Renal cortex interstitium (tissue), 11 donors: ENCODE measurements around the gene CASP12. TPM values are rescaled to one million over a fixed set of nuclear protein-coding genes. Genes with fewer than 3 reads are reported as not detected.
A peak's percentile ranks its signal among the peaks of the same experiment; 100 is the strongest.

Experiments used
- DNase-seq, 11 donors: peaks; one replicate each; pipeline ENCODE4 v3.0.0-alpha.2; 2013; ENCODE audit warnings: low read depth in 9 of 11, low spot score in 4 of 11; ENCODE audit errors: extremely low read depth in 1 of 11
- polyA plus RNA-seq, 3 donors: library from polyadenylated mRNA; unstranded; fragments of 120-200 nt; gene quantifications; one replicate each; pipeline ENCODE4 v1.2.1, GENCODE V29; 2013; ENCODE audit not compliant: insufficient read length in 3 of 3

Gene CASP12
- polyA plus RNA-seq, 3 donors = 0.58 to 0.69 (median 0.62) TPM

- no peak for DNase-seq
These were observed 2.6 kb downstream of the CASP12 start for GRCh38 chr11:104895634-104896033.

- DNase-seq = no peak
These were observed 4.4 kb downstream of the CASP12 start for GRCh38 chr11:104893876-104894275.

DNA sequence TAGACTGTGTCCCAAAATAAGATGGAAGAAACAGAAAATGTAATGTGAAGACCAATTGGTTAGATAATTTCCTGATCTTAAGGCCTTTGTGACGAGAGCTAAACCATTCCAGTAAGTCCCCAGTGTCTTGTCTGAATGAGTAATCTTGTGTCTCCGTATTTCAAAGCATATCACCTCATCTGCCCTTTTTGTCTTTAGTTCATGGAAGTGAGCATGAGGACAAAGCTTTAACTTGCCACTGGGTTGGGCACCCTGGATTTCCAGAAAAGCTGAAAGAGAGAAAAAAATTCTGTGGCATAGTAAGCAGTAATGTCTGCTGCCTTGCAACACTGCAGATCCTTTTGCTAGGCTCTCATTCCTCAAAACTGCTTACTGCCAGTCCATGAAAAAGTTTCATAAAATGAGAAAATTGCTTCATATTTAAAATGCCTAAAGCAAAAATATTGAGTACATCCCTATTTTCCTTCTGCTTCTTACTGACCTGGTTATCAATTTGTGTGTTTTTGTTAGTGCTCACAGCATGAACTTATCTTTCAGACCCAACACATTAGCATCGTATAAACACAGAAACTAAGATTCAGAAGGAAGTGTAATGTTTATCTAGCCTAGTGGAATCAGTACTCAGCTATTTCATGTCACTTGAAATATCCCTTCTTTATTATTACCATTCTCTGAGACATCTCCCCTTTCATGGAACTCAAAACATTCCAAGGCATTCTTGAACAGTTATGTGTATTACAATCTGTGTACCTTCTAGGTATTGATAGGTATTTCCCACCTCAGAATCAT lies 5.3 kb downstream of the CASP12 start:
- no peak for DNase-seq

- DNase-seq = no peak
These were observed 7.1 kb downstream of the CASP12 start for GRCh38 chr11:104891135-104891534.

DNA sequence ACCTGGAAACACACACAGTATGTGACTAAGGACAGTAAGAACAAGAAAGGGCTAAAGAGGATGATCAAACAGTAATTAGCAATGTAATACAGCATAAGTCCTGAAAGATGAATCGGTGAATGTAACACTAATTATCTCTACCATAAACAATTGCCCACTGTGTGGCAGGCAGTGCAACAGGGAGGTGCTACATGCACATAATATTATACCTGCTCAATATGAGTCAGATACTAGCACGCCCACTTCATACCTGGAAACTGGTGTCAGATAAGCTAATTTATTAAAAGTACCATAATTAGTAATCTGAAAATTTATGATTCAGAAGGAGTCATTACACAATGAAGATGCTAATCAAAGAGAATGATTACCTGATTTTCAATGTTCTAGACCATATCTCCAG lies 14.9 kb downstream of the CASP12 start:
- no peak for DNase-seq

DNA sequence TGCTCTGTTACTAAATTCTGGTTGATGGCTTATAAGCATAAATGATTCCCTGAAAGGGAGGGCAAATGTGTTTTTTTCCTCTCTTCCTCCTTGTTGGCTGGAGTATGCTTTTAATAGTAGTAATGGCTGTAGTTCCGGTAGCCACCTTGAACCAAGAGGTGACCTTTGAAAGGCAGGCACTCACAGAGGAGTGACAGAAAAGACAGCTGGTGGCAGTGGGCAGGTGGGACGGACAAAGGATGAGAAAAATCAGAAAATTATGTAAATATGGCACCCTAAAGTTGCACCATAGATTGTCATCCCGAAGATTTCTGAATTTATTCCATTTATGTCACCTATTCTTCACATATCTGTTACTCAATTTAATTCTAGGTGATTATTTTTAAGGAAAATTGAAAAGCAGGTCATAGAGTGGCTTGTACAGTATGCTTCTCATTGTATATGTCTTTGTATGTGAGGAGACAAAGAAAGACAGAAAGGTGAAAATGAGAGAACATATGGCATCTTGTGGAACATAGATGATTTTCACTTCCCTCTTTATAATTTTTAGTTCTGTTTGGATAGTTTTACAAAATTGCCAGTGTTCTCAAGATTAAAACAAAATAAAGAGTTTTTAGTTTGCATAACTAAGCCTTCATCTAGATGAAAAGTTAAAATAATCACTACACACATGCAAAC lies 17.0 kb downstream of the CASP12 start:
- no peak for DNase-seq

DNA sequence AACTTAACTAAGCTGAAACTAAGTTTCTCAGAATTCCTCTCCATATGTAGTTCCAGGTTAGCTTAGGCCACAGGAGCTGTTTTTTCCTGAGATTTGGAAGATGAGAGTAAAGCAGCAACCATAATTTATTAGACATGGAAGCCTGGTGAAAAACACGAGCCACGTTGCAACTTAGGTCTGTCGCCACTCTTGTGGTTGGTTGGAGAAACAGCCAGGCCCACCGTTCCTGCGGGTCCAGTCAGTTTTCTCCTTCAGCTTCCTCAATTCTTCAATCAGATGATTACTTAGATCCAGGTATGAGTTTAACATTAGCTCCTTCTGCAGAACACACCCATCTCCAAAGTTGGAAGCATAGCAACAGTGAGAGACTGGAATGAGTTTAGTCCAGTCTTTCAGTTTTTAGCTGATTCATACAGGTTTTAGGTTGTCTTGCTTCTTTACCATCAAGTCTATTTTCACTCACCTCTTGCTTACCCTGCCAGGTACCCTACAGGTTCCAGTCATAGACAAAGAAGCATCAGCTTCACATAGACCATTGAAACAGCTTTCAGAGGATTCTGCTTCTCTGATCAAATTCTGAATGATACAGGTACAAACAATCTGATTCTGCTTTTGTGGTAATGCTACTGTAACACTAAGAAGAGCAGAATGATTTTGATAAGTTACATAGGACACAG lies 18.6 kb downstream of the CASP12 start:
- no peak for DNase-seq

DNA sequence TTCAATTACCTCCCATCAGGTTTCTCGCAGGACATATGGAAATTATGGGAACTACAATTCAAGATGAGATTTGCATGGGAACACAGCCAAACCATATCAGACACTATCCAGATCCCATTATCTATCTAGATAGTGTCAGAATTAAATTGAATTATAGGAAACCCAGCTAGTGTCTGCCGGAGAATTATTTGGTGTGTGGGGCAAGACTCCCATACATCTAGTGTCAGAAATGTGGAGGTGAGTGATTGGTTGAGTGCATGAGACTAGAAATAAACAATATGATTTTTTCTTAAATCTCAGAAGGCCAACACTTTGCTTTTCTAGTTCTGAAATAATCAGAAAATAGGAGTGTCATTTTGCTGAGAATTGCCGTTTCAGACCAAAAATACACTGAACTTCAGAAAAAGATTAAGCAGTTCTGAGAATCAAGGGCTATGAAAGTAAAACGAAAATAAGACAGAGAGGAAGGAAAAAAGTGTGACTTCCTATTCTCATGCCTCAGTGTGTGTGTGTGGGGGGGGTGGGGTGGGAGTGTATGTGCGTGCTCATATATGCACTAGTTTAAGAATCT lies 21.3 kb downstream of the CASP12 start:
- DNase-seq = no peak

- no peak for DNase-seq
These were observed 21.9 kb downstream of the CASP12 start for GRCh38 chr11:104876324-104876723.

DNA sequence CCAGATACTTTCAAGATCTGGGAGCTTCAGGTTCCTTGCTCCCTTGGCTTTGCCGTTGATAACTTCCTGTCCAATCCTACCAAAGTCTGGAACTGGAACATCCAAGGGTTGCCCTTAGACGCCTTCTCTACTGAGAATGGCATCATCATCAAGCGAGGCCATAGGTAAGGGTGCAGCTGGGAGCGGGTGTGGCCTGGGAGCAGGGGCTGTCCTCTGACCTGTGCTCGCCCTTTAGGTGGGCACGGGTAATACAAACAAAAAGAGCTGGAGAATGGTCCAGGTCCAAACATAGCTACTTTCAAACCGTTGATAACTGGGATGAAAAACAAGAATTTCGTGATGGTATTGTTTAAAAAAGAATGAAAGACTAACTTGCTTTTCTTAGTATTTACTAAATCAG lies 25.0 kb downstream of the CASP12 start:
- no peak for DNase-seq

GRCh38 chr11:104872393-104872792 lies 25.9 kb downstream of the CASP12 start:
- no peak for DNase-seq

GRCh38 chr11:104870910-104871309 lies 27.4 kb downstream of the CASP12 start:
- no peak for DNase-seq

- DNase-seq = no peak
These were observed 31.4 kb downstream of the CASP12 start for GRCh38 chr11:104866815-104867214.

DNA sequence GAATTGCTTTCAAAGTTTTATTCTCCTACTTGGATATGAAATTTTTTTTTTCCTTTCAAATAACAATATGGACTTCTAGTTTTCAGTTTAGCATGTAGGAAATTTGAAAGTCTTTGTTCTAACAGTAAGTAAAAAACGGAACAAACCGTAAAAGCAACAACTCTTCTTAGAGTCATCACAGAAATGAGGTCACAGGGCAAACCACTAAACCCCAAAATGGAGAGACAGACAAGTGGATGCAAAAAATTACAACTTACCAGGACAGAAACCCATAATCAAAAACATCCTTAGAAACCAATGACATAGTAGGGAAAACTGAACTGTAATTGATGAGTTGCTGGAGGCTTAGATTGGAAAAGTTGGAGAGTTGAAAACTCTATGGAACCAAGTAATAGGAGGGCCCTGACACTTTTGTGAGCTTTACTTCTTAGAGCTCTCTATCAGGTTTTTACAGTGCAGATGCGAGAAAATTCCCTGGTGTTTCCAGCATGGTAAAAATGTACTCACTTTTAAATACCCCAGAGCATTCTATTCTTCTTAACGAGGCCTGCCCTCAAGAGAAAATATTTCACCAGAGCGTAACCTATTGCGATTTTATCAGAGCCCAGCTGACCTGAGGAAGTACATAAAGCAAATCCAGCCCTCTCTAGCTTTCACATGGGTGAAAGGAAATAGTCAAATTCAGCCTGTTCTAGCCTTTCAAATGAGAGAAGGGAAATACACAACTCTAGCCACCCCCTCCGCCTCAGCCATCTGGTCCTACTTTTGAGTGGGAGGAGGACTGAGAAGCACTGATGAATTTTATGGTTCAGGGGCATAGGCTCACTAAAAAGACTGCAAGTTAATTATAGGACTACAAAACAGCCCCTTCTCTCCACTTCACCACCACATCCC lies 39.1 kb downstream of the CASP12 start:
- DNase-seq = peak in 8 of 11 donors; percentile 6 to 50 (median 20)

DNA sequence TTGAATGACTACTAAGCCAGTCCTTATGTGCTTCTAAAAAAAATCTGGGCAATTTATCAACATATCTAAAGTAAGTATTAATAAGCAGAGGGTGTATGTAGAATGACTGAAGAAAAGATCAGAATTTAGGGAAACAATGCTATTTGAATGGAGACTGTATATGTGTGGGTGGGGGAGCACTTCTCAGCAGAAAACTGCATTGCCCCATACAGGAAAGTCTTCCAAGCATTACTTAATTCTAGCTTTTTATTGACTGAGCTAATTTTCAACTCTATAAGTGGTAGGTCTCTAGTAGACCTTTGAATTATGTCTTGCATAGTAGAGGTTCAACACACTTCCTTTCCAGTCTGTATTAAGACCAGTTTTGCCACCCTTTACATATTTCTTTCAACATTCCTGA lies 41.7 kb downstream of the CASP12 start:
- no peak for DNase-seq

DNA sequence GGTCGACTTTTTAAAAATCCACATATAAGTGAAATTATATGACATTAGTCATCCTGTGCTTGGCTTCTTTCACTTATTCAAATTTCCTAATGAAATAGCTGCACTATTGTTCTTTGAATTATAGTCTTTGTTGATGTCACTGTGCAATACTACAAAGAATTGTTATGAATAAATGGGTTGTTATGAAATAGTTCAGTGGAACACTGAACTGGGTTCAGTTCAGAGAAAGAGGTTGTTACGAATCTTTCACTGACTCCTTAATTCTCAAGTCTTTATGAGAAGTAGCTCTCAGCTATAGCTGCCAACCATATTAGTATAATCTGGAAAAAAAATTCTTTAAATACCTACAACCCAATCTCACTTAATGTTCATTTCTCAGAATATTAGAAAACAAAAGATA lies 42.3 kb downstream of the CASP12 start:
- no peak for DNase-seq

DNA sequence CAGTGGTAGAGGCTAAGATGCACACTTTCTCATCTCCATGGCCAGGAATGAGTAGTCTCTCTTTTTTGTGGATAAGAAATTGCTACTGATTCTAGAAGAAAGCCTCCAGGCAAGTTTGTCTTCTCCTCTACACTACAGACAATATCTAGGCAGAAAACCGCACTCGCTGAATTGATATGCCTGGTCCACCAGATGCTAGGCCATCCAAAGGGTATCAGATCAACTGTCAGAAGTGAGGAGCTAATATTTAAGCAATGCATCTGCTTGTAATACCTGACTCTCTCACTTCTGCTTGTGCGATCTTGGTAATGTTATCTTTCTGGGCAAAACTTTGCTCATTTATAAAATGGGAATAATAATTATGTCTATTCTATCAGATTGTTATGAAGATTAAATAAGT lies 45.0 kb downstream of the CASP12 start:
- DNase-seq = no peak

- DNase-seq = no peak
These were observed 45.4 kb downstream of the CASP12 start for GRCh38 chr11:104852811-104853210.

GRCh38 chr11:104846216-104846615 lies 52.0 kb downstream of the CASP12 start:
- DNase-seq = no peak
